Esophagus muscularis mucosa (tissue), 4 donors: ENCODE measurements around the gene C1QTNF9.

ENCODE experiments used
- EP300 ChIP-seq: sonication (generic); formaldehyde crosslinking; IDR thresholded peaks from one replicate; pipeline ENCODE4 v1.6.1; 2017; ENCODE audit warnings: antibody characterized with exemption
- POLR2A ChIP-seq: fragments of 450-650 bp; IDR thresholded peaks from one replicate; pipeline ENCODE4 v1.6.1; 2017; ENCODE audit warnings: antibody characterized with exemption, moderate library complexity, mild to moderate bottlenecking, low read depth
- POLR2AphosphoS5 ChIP-seq, 2 donors: sonication (generic); formaldehyde crosslinking; IDR thresholded peaks; one replicate each; pipeline ENCODE4 v1.6.1; 2017; ENCODE audit warnings: antibody characterized with exemption in 2 of 2
- TF ChIP-seq, protein P1 (sequence below), 3 experiments: fragments of 200-600 bp in 2 of 3; fragments of 450-650 bp in 1 of 3; sonication (generic) in 2 of 3; IDR thresholded peaks; one replicate each; pipeline ENCODE4 v1.5.1; 2017 to 2019; ENCODE audit warnings: antibody characterized with exemption in 3 of 3, mild to moderate bottlenecking in 2 of 3, moderate library complexity in 1 of 3

DNA sequence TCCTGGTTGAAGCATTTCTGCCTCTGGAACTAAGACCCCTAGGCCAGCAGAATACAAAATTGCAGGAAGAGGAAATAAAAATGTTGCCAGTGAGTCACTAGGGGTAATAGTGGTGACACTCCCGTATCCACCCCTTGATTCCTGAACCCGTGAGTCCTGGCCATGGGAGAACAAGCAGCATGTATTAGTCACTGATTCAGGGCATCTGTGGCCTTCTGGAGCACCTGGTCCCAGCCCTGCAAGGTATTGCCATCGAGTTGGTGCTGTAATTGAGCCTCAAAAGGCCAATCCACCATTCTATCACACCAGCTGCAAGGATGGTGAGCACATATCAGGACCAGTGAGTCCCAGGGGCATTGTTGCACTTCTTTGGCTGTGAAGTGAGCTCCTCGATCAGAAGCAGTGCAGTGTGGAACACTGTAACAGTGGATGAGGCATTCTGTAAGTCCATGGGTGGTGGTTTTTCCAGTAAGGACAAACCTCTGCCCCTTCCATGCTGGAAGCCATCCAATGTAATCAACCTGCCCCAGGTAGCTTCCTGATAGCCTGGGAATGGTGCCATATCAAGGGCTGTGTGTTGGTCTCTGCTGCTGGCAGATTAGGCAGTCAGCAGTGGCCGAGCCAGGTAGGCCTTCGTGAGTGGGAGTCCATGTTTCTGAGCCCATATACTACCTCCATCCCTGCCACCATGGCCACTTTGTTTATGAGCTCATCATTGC, 39.6 kb downstream of the C1QTNF9 start:
- TF ChIP-seq, protein P1, sequence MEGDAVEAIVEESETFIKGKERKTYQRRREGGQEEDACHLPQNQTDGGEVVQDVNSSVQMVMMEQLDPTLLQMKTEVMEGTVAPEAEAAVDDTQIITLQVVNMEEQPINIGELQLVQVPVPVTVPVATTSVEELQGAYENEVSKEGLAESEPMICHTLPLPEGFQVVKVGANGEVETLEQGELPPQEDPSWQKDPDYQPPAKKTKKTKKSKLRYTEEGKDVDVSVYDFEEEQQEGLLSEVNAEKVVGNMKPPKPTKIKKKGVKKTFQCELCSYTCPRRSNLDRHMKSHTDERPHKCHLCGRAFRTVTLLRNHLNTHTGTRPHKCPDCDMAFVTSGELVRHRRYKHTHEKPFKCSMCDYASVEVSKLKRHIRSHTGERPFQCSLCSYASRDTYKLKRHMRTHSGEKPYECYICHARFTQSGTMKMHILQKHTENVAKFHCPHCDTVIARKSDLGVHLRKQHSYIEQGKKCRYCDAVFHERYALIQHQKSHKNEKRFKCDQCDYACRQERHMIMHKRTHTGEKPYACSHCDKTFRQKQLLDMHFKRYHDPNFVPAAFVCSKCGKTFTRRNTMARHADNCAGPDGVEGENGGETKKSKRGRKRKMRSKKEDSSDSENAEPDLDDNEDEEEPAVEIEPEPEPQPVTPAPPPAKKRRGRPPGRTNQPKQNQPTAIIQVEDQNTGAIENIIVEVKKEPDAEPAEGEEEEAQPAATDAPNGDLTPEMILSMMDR (IDR thresholded peaks at IDR 0.05): no peak
- TF ChIP-seq POLR2AphosphoS5 (IDR thresholded peaks at IDR 0.05) (no peak), POLR2A (no peak), EP300 (no peak)
